Measurements from ENCODE around the gene C16orf95. TPM values are rescaled to one million over a fixed set of nuclear protein-coding genes. Genes with fewer than 3 reads are reported as not detected.

C16orf95 gene
- polyA plus RNA-seq, 1 donor from 2014 or later = 5.9 TPM

DNA sequence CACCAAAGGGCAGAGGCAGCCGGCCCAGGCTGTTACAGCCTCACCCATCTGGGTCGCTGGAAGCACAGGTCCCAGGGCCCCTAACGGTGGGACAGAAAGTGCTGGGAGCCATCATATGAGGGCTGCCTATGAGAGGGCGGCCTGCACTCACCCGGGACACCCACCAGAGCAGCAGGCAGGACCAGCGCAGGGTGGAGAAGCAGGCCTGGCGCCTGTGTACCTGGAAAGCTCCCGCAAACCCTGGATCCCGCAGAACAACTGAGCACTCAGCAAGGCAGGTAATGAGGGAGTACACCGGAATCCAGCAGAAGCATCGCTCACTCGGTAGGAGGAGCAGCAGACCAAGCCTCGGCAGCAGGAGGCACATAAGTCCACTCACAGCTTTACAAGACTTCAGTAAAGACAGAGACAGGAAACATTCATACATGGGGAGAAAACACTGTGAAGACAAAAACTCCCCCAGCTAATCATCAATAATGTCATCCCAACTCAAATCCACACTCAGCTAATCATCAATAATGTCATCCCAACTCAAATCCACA is 31.5 kb upstream of the C16orf95 start:
- Histone ChIP-seq H3K9ac (ENCODE audit: low read length) (no peak overlapping the region), H3F3A (ENCODE audit: insufficient read depth, low read length, poor library complexity, severe bottlenecking) (no peaks in the 10 kb centered on the region), H3K79me2 (replicated peaks; ENCODE audit: insufficient read depth, low read length) (no peaks in the 10 kb centered on the region), H3K9me2 (ENCODE audit: insufficient read depth, low read length) (no peaks in the 10 kb centered on the region), H3K4me2 (ENCODE audit: low read length) (no peak overlapping the region), H3K27ac (ENCODE audit: low read length) (no peak overlapping the region), H3K27me3 (ENCODE audit: insufficient read depth, low read depth, low read length) (no peaks in the 10 kb centered on the region), H3K36me3 (ENCODE audit: insufficient read depth, low read length) (no peaks in the 10 kb centered on the region), H3K4me3 (ENCODE audit: low read length) (no peak overlapping the region), H4K20me1 (ENCODE audit: insufficient read depth) (no peaks in the 10 kb centered on the region), H2AFZ (ENCODE audit: low read depth, low read length) (no peak overlapping the region), H3K9me3 (ENCODE audit: low read length) (no peaks in the 10 kb centered on the region)
- TF ChIP-seq EP300 (conservative IDR thresholded peaks at IDR 0.05; ENCODE audit: poor library complexity, severe bottlenecking) = no peak
- no peak for TF ChIP-seq TAF1 (IDR thresholded peaks at IDR 0.05; ENCODE audit: low read depth)
- TF ChIP-seq MXI1 (conservative IDR thresholded peaks at IDR 0.05; ENCODE audit: poor library complexity, severe bottlenecking) = no peak
- TF ChIP-seq POLR2AphosphoS5 (IDR thresholded peaks at IDR 0.05) = no peak
- no peak for TF ChIP-seq RAD21 (conservative IDR thresholded peaks at IDR 0.05)
- TF ChIP-seq, protein P1, sequence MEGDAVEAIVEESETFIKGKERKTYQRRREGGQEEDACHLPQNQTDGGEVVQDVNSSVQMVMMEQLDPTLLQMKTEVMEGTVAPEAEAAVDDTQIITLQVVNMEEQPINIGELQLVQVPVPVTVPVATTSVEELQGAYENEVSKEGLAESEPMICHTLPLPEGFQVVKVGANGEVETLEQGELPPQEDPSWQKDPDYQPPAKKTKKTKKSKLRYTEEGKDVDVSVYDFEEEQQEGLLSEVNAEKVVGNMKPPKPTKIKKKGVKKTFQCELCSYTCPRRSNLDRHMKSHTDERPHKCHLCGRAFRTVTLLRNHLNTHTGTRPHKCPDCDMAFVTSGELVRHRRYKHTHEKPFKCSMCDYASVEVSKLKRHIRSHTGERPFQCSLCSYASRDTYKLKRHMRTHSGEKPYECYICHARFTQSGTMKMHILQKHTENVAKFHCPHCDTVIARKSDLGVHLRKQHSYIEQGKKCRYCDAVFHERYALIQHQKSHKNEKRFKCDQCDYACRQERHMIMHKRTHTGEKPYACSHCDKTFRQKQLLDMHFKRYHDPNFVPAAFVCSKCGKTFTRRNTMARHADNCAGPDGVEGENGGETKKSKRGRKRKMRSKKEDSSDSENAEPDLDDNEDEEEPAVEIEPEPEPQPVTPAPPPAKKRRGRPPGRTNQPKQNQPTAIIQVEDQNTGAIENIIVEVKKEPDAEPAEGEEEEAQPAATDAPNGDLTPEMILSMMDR (IDR thresholded peaks at IDR 0.05; ENCODE audit: poor library complexity, severe bottlenecking) = no peak
- no peak for TF ChIP-seq SMC3 (conservative IDR thresholded peaks at IDR 0.05; ENCODE audit: poor library complexity)
- TF ChIP-seq EZH2 (IDR thresholded peaks at IDR 0.05; ENCODE audit: borderline replicate concordance, insufficient read depth, low read length, poor library complexity, severe bottlenecking) = no peak

DNA sequence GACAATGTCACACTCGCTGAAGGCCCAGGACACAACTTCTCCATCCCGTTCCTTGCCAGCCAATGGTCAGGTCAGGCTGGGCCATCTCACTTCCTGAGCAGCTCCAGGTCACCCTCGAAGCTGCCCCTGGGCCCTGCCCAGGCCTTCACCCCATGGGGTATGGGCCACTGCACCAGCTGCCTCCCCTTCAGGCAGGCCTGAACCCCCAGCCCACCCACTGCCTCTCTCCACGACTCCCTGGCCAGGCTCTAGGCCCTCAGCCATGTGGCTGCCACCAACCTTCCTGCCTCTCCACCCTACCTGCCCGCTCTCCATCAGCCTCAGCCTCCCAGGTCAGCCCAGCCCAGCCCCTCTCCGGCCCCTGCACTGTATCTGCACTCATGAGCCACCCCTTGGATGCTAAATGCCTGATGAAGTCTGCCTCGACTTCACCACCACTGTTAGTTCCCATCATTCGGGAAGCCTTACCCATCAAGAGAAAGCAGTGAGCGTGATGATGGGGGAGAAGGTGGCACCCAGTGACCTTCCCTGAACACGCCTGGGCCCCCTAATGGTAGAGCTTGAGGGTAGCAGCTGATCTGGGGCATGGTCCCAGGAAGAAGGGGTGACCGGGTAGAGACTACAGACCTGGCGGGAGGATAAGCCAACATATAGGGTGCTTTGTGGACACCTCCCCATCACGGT is 30.9 kb upstream of the C16orf95 start:
- Histone ChIP-seq H2AFZ (ENCODE audit: low read depth, low read length) (no peak overlapping the region), H3K9me3 (ENCODE audit: low read length) (no peaks in the 10 kb centered on the region), H3K9ac (ENCODE audit: low read length) (no peak overlapping the region), H3K4me2 (ENCODE audit: low read length) (no peak overlapping the region), H4K20me1 (ENCODE audit: insufficient read depth) (no peaks in the 10 kb centered on the region), H3K27ac (ENCODE audit: low read length) (no peak overlapping the region), H3K79me2 (replicated peaks; ENCODE audit: insufficient read depth, low read length) (no peaks in the 10 kb centered on the region), H3K9me2 (ENCODE audit: insufficient read depth, low read length) (no peaks in the 10 kb centered on the region), H3F3A (ENCODE audit: insufficient read depth, low read length, poor library complexity, severe bottlenecking) (no peaks in the 10 kb centered on the region), H3K36me3 (ENCODE audit: insufficient read depth, low read length) (no peaks in the 10 kb centered on the region), H3K4me3 (ENCODE audit: low read length) (no peak overlapping the region), H3K27me3 (ENCODE audit: insufficient read depth, low read depth, low read length) (no peaks in the 10 kb centered on the region)
- TF ChIP-seq, protein P2, sequence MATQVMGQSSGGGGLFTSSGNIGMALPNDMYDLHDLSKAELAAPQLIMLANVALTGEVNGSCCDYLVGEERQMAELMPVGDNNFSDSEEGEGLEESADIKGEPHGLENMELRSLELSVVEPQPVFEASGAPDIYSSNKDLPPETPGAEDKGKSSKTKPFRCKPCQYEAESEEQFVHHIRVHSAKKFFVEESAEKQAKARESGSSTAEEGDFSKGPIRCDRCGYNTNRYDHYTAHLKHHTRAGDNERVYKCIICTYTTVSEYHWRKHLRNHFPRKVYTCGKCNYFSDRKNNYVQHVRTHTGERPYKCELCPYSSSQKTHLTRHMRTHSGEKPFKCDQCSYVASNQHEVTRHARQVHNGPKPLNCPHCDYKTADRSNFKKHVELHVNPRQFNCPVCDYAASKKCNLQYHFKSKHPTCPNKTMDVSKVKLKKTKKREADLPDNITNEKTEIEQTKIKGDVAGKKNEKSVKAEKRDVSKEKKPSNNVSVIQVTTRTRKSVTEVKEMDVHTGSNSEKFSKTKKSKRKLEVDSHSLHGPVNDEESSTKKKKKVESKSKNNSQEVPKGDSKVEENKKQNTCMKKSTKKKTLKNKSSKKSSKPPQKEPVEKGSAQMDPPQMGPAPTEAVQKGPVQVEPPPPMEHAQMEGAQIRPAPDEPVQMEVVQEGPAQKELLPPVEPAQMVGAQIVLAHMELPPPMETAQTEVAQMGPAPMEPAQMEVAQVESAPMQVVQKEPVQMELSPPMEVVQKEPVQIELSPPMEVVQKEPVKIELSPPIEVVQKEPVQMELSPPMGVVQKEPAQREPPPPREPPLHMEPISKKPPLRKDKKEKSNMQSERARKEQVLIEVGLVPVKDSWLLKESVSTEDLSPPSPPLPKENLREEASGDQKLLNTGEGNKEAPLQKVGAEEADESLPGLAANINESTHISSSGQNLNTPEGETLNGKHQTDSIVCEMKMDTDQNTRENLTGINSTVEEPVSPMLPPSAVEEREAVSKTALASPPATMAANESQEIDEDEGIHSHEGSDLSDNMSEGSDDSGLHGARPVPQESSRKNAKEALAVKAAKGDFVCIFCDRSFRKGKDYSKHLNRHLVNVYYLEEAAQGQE (IDR thresholded peaks at IDR 0.05; ENCODE audit: borderline replicate concordance) = no peak
- TF ChIP-seq EP300 (conservative IDR thresholded peaks at IDR 0.05; ENCODE audit: poor library complexity, severe bottlenecking) (no peak), EZH2 (IDR thresholded peaks at IDR 0.05; ENCODE audit: borderline replicate concordance, insufficient read depth, low read length, poor library complexity, severe bottlenecking) (no peak), TAF1 (IDR thresholded peaks at IDR 0.05; ENCODE audit: low read depth) (no peak), MXI1 (conservative IDR thresholded peaks at IDR 0.05; ENCODE audit: poor library complexity, severe bottlenecking) (no peak), POLR2AphosphoS5 (IDR thresholded peaks at IDR 0.05) (no peak), RAD21 (conservative IDR thresholded peaks at IDR 0.05) (no peak), SMC3 (conservative IDR thresholded peaks at IDR 0.05; ENCODE audit: poor library complexity) (no peak)
- TF ChIP-seq, protein P1 (IDR thresholded peaks at IDR 0.05; ENCODE audit: poor library complexity, severe bottlenecking) = no peak

Data from neural cell (in vitro differentiated cells).